CD4-positive, alpha-beta T cell (primary cell): Measurements from ENCODE around the gene EGLN1. TPM values are rescaled to one million over a fixed set of nuclear protein-coding genes. Genes with fewer than 3 reads are reported as not detected.

Source experiments
- ATAC-seq: fragments of 200-7000 bp; cut with Tn5 transposase; one replicate; pipeline ENCODE4 v1.10.0; 2022; ENCODE audit warnings: mild to moderate bottlenecking; ENCODE audit not compliant: poor library complexity
- CTCF ChIA-PET: fragments of 350-600 bp; sonication (Branson Sonifier 250); formaldehyde crosslinking; loops from one replicate; lab custom pipeline; 2021; ENCODE audit warnings: antibody characterized with exemption, inconsistent platforms; lab: Charles Lee
- POLR2A ChIA-PET: fragments of 350-600 bp; sonication (Branson Sonifier 250); formaldehyde crosslinking; loops from one replicate; lab custom pipeline; 2021; ENCODE audit warnings: antibody characterized with exemption, inconsistent platforms; lab: Charles Lee
- DNase-seq, 14 experiments: peaks; one replicate each; pipeline ENCODE4 v3.0.0-alpha.2; 2013 to 2020; ENCODE audit warnings: mixed read lengths in 2 of 14
- H3K27ac ChIP-seq, 2 donors: one replicate each; pipeline versions ENCODE4 v1.5.1 to v1.7.0; 2013; ENCODE audit warnings: low read length in 2 of 2, low read depth in 1 of 2, mild to moderate bottlenecking in 1 of 2
- H3K27me3 ChIP-seq, 2 experiments: 1 replicate in 1 of 2; 2 replicates in 1 of 2; pipeline versions ENCODE4 v1.6.1 to v1.7.0; 2013; ENCODE audit warnings: low read length in 2 of 2, control low read depth in 1 of 2, mild to moderate bottlenecking in 1 of 2, moderate library complexity in 1 of 2; ENCODE audit not compliant: insufficient read depth in 2 of 2, control insufficient read depth in 1 of 2
- H3K36me3 ChIP-seq: one replicate; pipeline ENCODE4 v1.6.1; 2013; ENCODE audit warnings: low read length, control low read depth; ENCODE audit not compliant: insufficient read depth
- H3K4me1 ChIP-seq: one replicate; pipeline ENCODE4 v1.6.1; 2013; ENCODE audit warnings: low read length, control low read depth; ENCODE audit not compliant: insufficient read depth
- H3K4me3 ChIP-seq: one replicate; pipeline ENCODE4 v1.5.1; 2013; ENCODE audit warnings: mild to moderate bottlenecking, low read length, moderate library complexity
- H3K9me3 ChIP-seq, 2 experiments: 1 replicate in 1 of 2; 2 replicates in 1 of 2; pipeline versions ENCODE4 v1.6.1 to v1.7.0; 2013; ENCODE audit warnings: low read length in 2 of 2, mild to moderate bottlenecking in 2 of 2, control low read depth in 1 of 2, moderate library complexity in 1 of 2; ENCODE audit not compliant: control insufficient read depth in 1 of 2, insufficient read depth in 1 of 2
- H3K27ac Mint-ChIP-seq: one replicate; pipeline ENCODE4 v1.8.0; 2020; ENCODE audit warnings: mixed read lengths
- H3K27me3 Mint-ChIP-seq: one replicate; pipeline ENCODE4 v1.8.0; 2021; ENCODE audit warnings: mixed read lengths
- H3K36me3 Mint-ChIP-seq: one replicate; pipeline ENCODE4 v1.8.0; 2021; ENCODE audit warnings: low read depth, mixed read lengths
- H3K4me1 Mint-ChIP-seq: one replicate; pipeline ENCODE4 v1.8.0; 2021; ENCODE audit warnings: low read depth, mixed read lengths
- H3K4me3 Mint-ChIP-seq: one replicate; pipeline ENCODE4 v1.8.0; 2020; ENCODE audit warnings: mild to moderate bottlenecking, mixed read lengths
- H3K9me3 Mint-ChIP-seq: one replicate; pipeline ENCODE4 v1.8.0; 2020; ENCODE audit warnings: mixed read lengths
- intact Hi-C, 2 experiments: fragments of 100-400 bp; cut with DNase I in 1 of 2; cut with micrococcal nuclease in 1 of 2; formaldehyde crosslinking; loops; one replicate each; pipeline versions ENCODE4 v1.15.1 to v1.9.0; 2023 to 2025; cut with DNase I, micrococcal nuclease
- total RNA-seq, 174 experiments: library from RNA in 2 of 174; stranded (reverse) in 2 of 174; gene quantifications; one replicate each; pipeline ENCODE4 v1.2.3 and lab custom pipeline; 2021 to 2026
- TF ChIP-seq, protein P1 (sequence below): fragments of 200-600 bp; IDR thresholded peaks from one replicate; pipeline ENCODE4 v1.8.0; 2022; ENCODE audit warnings: antibody characterized with exemption, mild to moderate bottlenecking

Gene EGLN1
- total RNA-seq, 2 experiments from 2014 or later = 8.2 to 9.4 TPM

DNA sequence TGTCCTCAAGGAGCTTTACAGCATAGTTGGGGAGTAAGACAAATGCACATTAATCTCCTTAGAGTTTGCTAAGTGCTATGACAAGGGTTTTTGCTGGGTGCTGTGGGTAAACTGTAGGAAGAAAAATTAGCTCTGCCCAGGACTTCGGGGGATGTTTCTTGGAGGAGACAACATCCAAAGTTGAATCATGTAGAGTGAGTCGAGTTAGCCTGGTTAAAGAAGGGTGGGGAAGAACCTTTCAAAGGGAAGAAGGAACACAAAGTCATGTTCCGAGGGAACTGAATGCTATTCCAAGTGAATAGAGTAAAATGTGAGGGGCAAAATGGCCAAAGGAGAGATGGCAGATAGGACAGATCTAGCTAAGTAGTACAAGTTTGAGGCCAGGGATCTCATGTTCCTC, 66.9 kb downstream of the EGLN1 start:
- Histone ChIP-seq H3K9me3 (no peaks in the 10 kb centered on the region), H3K36me3 (peaks cover 25% of the 10 kb centered on the region), H3K27ac (no peak overlapping the region), H3K27me3 (no peaks in the 10 kb centered on the region), H3K4me1 (no peaks in the 10 kb centered on the region), H3K4me3 (no peak overlapping the region)
- Mint-ChIP-seq H3K9me3 (no peaks in the 10 kb centered on the region), H3K36me3 (peaks cover 37% of the 10 kb centered on the region), H3K4me1 (peaks cover 7% of the 10 kb centered on the region), H3K27me3 (no peaks in the 10 kb centered on the region), H3K4me3 (no peak overlapping the region), H3K27ac (no peak overlapping the region)
- POLR2A ChIA-PET = interaction anchor here (1.6 kb wide), 1 partner anchor 17 kb away, joined by 6 read pairs; the partner anchor contains the start of genes EXOC8 and SPRTN
- intact Hi-C loops = loop anchor here (5.0 kb wide), 3 partner anchors 67 to 197 kb away; partner anchors contain the start of genes EGLN1 (in 1 of the 2) and TSNAX (in 1 of the 2)
- DNase-seq (no peak), ATAC-seq (no peak)
- CTCF ChIA-PET = no interaction called here
- TF ChIP-seq, protein P1, sequence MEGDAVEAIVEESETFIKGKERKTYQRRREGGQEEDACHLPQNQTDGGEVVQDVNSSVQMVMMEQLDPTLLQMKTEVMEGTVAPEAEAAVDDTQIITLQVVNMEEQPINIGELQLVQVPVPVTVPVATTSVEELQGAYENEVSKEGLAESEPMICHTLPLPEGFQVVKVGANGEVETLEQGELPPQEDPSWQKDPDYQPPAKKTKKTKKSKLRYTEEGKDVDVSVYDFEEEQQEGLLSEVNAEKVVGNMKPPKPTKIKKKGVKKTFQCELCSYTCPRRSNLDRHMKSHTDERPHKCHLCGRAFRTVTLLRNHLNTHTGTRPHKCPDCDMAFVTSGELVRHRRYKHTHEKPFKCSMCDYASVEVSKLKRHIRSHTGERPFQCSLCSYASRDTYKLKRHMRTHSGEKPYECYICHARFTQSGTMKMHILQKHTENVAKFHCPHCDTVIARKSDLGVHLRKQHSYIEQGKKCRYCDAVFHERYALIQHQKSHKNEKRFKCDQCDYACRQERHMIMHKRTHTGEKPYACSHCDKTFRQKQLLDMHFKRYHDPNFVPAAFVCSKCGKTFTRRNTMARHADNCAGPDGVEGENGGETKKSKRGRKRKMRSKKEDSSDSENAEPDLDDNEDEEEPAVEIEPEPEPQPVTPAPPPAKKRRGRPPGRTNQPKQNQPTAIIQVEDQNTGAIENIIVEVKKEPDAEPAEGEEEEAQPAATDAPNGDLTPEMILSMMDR = no peak

DNA sequence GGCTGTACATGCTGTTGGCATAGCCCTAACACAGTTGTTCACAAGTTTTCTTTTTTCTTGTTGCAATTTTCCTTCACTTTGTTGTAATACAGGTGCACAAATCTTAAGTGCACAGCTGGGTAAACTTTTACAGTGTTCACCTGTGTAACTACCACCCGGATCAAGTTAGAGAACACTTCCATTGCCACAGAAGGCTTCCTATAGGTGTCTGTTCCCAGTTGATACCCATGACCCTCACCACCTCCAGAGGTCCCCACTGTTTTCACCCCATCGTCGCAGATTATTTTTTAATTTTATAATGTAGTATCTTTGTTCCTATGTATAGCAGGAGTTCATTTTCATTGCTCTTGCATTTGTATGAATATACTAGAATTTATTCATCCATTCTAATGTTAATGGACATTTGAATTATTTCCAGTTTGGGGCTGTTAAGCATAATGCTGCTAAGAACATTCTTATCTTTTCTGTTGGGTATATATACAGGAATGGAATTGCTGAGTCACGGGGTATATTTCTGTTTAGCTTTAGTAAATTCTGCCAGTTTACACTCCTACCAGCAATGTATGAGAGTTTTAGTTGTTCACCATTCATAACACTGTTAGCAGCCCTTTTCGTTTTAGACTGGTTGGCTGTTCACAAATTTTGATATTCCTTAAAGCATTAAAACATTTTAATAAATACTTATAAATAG, 67.6 kb downstream of the EGLN1 start:
- no peaks in the 10 kb centered on the region for H3K4me1 ChIP-seq
- ATAC-seq (no peak), DNase-seq (no peak)
- no peak overlapping the region for H3K27ac ChIP-seq
- no peak overlapping the region for H3K4me3 Mint-ChIP-seq
- ChIA-PET POLR2A (interaction anchor here (1.6 kb wide), 1 partner anchor 16 kb away, joined by 6 read pairs; the partner anchor contains the start of genes EXOC8 and SPRTN), CTCF (no interaction called here)
- intact Hi-C loops = loop anchor here (5.0 kb wide), 3 partner anchors 68 to 198 kb away; partner anchors contain the start of genes EGLN1 (in 1 of the 2) and TSNAX (in 1 of the 2)
- H3K27me3 ChIP-seq = no peaks in the 10 kb centered on the region
- peaks cover 7% of the 10 kb centered on the region for H3K4me1 Mint-ChIP-seq
- H3K4me3 ChIP-seq = no peak overlapping the region
- H3K9me3 Mint-ChIP-seq = no peaks in the 10 kb centered on the region
- H3K9me3 ChIP-seq = no peaks in the 10 kb centered on the region
- H3K27ac Mint-ChIP-seq = no peak overlapping the region
- H3K36me3 Mint-ChIP-seq = peaks cover 43% of the 10 kb centered on the region
- TF ChIP-seq, protein P1 = no peak
- H3K27me3 Mint-ChIP-seq = no peaks in the 10 kb centered on the region
- H3K36me3 ChIP-seq = peaks cover 32% of the 10 kb centered on the region

DNA sequence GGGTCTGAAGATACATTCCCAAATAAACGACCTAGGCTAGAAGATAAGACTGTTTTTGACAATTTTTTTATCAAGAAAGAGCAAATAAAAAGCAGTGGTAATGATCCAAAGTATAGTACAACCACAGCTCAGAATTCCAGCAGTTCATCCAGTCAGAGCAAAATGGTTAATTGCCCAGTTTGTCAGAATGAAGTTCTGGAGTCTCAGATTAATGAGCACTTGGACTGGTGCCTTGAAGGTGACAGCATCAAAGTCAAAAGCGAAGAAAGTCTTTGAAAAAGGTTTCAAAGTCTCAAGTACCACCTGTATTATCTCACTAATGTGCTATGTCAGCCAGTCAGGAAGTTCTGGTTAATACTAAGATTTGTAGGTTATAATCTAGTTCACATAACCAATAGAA, 69.0 kb downstream of the EGLN1 start:
- H3K36me3 ChIP-seq = peaks cover 46% of the 10 kb centered on the region
- intact Hi-C loops = no loop called here
- no peaks in the 10 kb centered on the region for H3K9me3 ChIP-seq
- no peaks in the 10 kb centered on the region for H3K27me3 Mint-ChIP-seq
- H3K27ac ChIP-seq = no peak overlapping the region
- H3K27me3 ChIP-seq = no peaks in the 10 kb centered on the region
- TF ChIP-seq, protein P1 = no peak
- ChIA-PET POLR2A (no interaction called here), CTCF (no interaction called here)
- H3K36me3 Mint-ChIP-seq = peaks cover 56% of the 10 kb centered on the region
- no peak for DNase-seq
- no peak overlapping the region for H3K4me3 Mint-ChIP-seq
- no peak for ATAC-seq
- H3K27ac Mint-ChIP-seq = no peak overlapping the region
- H3K9me3 Mint-ChIP-seq = no peaks in the 10 kb centered on the region
- no peak overlapping the region for H3K4me3 ChIP-seq
- H3K4me1 Mint-ChIP-seq = peaks cover 6% of the 10 kb centered on the region
- H3K4me1 ChIP-seq = no peaks in the 10 kb centered on the region
